B cell (primary cell): ENCODE results near the gene PLCD4. TPM values are rescaled to one million over a fixed set of nuclear protein-coding genes. Genes with fewer than 3 reads are reported as not detected.

ENCODE experiments used
- ATAC-seq: fragments of 200-7000 bp; cut with Tn5 transposase; one replicate; pipeline ENCODE4 v1.10.0; 2021; ENCODE audit warnings: low read depth, mild to moderate bottlenecking, moderate number of reproducible peaks, moderate library complexity
- CTCF ChIA-PET: fragments of 350-600 bp; sonication (Branson Sonifier 250); formaldehyde crosslinking; loops from one replicate; lab custom pipeline; 2021; ENCODE audit warnings: antibody characterized with exemption, inconsistent platforms; lab: Charles Lee
- POLR2A ChIA-PET: fragments of 350-600 bp; sonication (Branson Sonifier 250); formaldehyde crosslinking; loops from one replicate; lab custom pipeline; 2021; ENCODE audit warnings: antibody characterized with exemption; lab: Charles Lee
- DNase-seq: peaks from one replicate; pipeline ENCODE4 v3.0.0; 2013
- H2AFZ ChIP-seq: 2 replicates; pipeline ENCODE4 v1.6.1; 2012; ENCODE audit warnings: mild to moderate bottlenecking, low read depth, low read length; ENCODE audit not compliant: insufficient read depth, poor library complexity, severe bottlenecking
- H3K27ac ChIP-seq, 2 donors: 1 replicate in 1 of 2; 2 replicates in 1 of 2; pipeline ENCODE4 v1.5.1; 2012 to 2013; ENCODE audit warnings: low read length in 2 of 2, mild to moderate bottlenecking in 2 of 2, moderate library complexity in 1 of 2
- H3K27me3 ChIP-seq, 4 experiments: fragments of 200-600 bp in 1 of 4; sonication (generic) in 1 of 4; replicated peaks in 1 of 4; 1 replicate in 2 of 4; 2 replicates in 2 of 4; pipeline versions ENCODE4 v1.6.1 to v1.7.0; 2013 to 2016; ENCODE audit warnings: low read length in 3 of 4, mild to moderate bottlenecking in 2 of 4, mixed read lengths in 1 of 4, moderate library complexity in 1 of 4; ENCODE audit not compliant: insufficient read depth in 4 of 4, control insufficient read depth in 3 of 4; ENCODE audit errors: control extremely low read depth in 1 of 4
- H3K36me3 ChIP-seq, 2 experiments: replicated peaks in 1 of 2; 1 replicate in 1 of 2; 2 replicates in 1 of 2; pipeline versions ENCODE4 v1.6.1 to v1.7.1; 2013; ENCODE audit warnings: low read length in 1 of 2; ENCODE audit not compliant: insufficient read depth in 2 of 2, control insufficient read depth in 1 of 2; ENCODE audit errors: control extremely low read depth in 1 of 2, extremely low read depth in 1 of 2
- H3K4me1 ChIP-seq, 2 donors: fragments of 200-600 bp in 1 of 2; sonication (generic) in 1 of 2; 1 replicate in 1 of 2; 2 replicates in 1 of 2; pipeline versions ENCODE4 v1.5.1 to v1.6.1; 2013 to 2017; ENCODE audit warnings: low read length in 2 of 2; ENCODE audit not compliant: control insufficient read depth in 2 of 2, insufficient read depth in 2 of 2
- H3K4me2 ChIP-seq: replicated peaks from 2 replicates; pipeline ENCODE3; 2012; ENCODE audit warnings: mild to moderate bottlenecking, low read depth, low read length; ENCODE audit not compliant: poor library complexity, severe bottlenecking
- H3K4me3 ChIP-seq, 5 experiments: fragments of 200-600 bp in 1 of 5; sonication (generic) in 1 of 5; 1 replicate in 3 of 5; 2 replicates in 2 of 5; pipeline versions ENCODE4 v1.5.1 to v1.7.0; 2011 to 2016; ENCODE audit warnings: low read length in 4 of 5, mild to moderate bottlenecking in 4 of 5, low read depth in 2 of 5, control low read depth in 1 of 5, moderate library complexity in 1 of 5; ENCODE audit not compliant: insufficient read depth in 1 of 5; ENCODE audit errors: control extremely low read depth in 1 of 5, extremely low read depth in 1 of 5
- H3K79me2 ChIP-seq: fragments of 200-600 bp; sonication (generic); one replicate; pipeline ENCODE4 v1.6.0; 2016; ENCODE audit warnings: low read length; ENCODE audit not compliant: control insufficient read depth, insufficient read depth
- H3K9ac ChIP-seq: fragments of 200-600 bp; sonication (generic); 2 replicates; pipeline ENCODE4 v1.6.1; 2017; ENCODE audit warnings: mild to moderate bottlenecking, low read length, moderate library complexity
- H3K9me3 ChIP-seq, 3 donors: one replicate each; pipeline versions ENCODE4 v1.6.1 to v1.7.1; 2013; ENCODE audit warnings: low read length in 2 of 3; ENCODE audit not compliant: control insufficient read depth in 2 of 3, insufficient read depth in 1 of 3; ENCODE audit errors: control extremely low read depth in 1 of 3
- H4K20me1 ChIP-seq: 2 replicates; pipeline ENCODE4 v1.6.0; 2012; ENCODE audit warnings: mild to moderate bottlenecking, low read length; ENCODE audit not compliant: insufficient read depth, control insufficient read depth, poor library complexity, severe bottlenecking
- H3K27ac Mint-ChIP-seq: one replicate; pipeline ENCODE4 v1.8.0; 2021; ENCODE audit warnings: mixed read lengths
- H3K27me3 Mint-ChIP-seq: one replicate; pipeline ENCODE4 v1.8.0; 2021; ENCODE audit warnings: mixed read lengths
- H3K4me1 Mint-ChIP-seq: one replicate; pipeline ENCODE4 v1.8.0; 2021; ENCODE audit warnings: mixed read lengths
- H3K4me3 Mint-ChIP-seq: one replicate; pipeline ENCODE4 v1.8.0; 2021; ENCODE audit warnings: mixed read lengths
- H3K9me3 Mint-ChIP-seq: one replicate; pipeline ENCODE4 v1.8.0; 2022; ENCODE audit warnings: mixed read lengths; ENCODE audit not compliant: insufficient read depth
- EZH2 ChIP-seq: IDR thresholded peaks from 2 replicates; pipeline ENCODE4 v1.6.1; 2012; ENCODE audit warnings: borderline replicate concordance, low read depth, mild to moderate bottlenecking, moderate library complexity, low read length; ENCODE audit not compliant: insufficient read depth, poor library complexity, severe bottlenecking
- WGBS: methylation state at CpG from one replicate; pipeline ENCODE4 v1.1.5; 2013; ENCODE audit warnings: missing lambda C conversion rate; ENCODE audit not compliant: insufficient coverage; 5-methylcytosine and 5-hydroxymethylcytosine counted together
- intact Hi-C: fragments of 100-400 bp; cut with micrococcal nuclease; formaldehyde crosslinking; loops from one replicate; pipeline ENCODE4 v1.10.0; 2022
- polyA plus RNA-seq: library from polyadenylated mRNA; depleted of rRNA; stranded (reverse); fragments of >200 nt; gene quantifications from 2 replicates; pipeline ENCODE4 v1.2.3, GENCODE V29; 2012
- total RNA-seq, 2 donors: library from RNA; stranded (reverse); fragments of 120-200 nt in 1 of 2; gene quantifications; 1 replicate in 1 of 2; 2 replicates in 1 of 2; pipeline versions ENCODE4 v1.2.3 to v1.2.4, GENCODE V29; 2013 to 2022
- TF ChIP-seq, protein P1 (sequence below): fragments of 200-600 bp; IDR thresholded peaks from one replicate; pipeline ENCODE4 v1.8.0; 2022; ENCODE audit warnings: antibody characterized with exemption, mild to moderate bottlenecking

Gene PLCD4
- total and polyA plus RNA-seq, 2 donors (not counting 1 experiment from before 2014, with no cell fraction given), result 0.25 to 0.62 TPM

GRCh38 chr2:218642121-218642656 is 34.5 kb downstream of the PLCD4 start:
- no peak overlapping the region for H3K4me3 ChIP-seq
- peaks cover 15 to 79% of the 10 kb centered on the region in 2 experiments for H3K36me3 ChIP-seq
- no peak overlapping the region for H3K27ac ChIP-seq
- no peak for TF ChIP-seq EZH2
- TF ChIP-seq, protein P1, sequence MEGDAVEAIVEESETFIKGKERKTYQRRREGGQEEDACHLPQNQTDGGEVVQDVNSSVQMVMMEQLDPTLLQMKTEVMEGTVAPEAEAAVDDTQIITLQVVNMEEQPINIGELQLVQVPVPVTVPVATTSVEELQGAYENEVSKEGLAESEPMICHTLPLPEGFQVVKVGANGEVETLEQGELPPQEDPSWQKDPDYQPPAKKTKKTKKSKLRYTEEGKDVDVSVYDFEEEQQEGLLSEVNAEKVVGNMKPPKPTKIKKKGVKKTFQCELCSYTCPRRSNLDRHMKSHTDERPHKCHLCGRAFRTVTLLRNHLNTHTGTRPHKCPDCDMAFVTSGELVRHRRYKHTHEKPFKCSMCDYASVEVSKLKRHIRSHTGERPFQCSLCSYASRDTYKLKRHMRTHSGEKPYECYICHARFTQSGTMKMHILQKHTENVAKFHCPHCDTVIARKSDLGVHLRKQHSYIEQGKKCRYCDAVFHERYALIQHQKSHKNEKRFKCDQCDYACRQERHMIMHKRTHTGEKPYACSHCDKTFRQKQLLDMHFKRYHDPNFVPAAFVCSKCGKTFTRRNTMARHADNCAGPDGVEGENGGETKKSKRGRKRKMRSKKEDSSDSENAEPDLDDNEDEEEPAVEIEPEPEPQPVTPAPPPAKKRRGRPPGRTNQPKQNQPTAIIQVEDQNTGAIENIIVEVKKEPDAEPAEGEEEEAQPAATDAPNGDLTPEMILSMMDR, result no peak
- POLR2A ChIA-PET, result interaction anchor here (0.7 kb wide), 1 partner anchor 18 kb away, joined by 3 read pairs; no protein-coding TSS in a partner anchor
- H3K27ac Mint-ChIP-seq, result no peak overlapping the region
- no peaks in the 10 kb centered on the region for H3K9me3 Mint-ChIP-seq
- DNase-seq, result no peak
- no peaks in the 10 kb centered on the region for H3K9me3 ChIP-seq
- no peaks in the 10 kb centered on the region for H3K4me1 ChIP-seq
- no peak overlapping the region for H3K4me2 ChIP-seq
- peaks cover 3% of the 10 kb centered on the region for H3K4me1 Mint-ChIP-seq
- H3K27me3 Mint-ChIP-seq, result no peaks in the 10 kb centered on the region
- intact Hi-C loops, result no loop called here
- H4K20me1 ChIP-seq, result no peaks in the 10 kb centered on the region
- ATAC-seq, result no peak
- WGBS, result 99% methylated on average over 18 of the region's 18 CpGs
- H3K4me3 Mint-ChIP-seq, result no peak overlapping the region
- H3K27me3 ChIP-seq, result no peaks in the 10 kb centered on the region
- H3K9ac ChIP-seq, result no peak overlapping the region
- CTCF ChIA-PET, result no interaction called here
- H2AFZ ChIP-seq, result no peak overlapping the region
- peaks cover 11% of the 10 kb centered on the region for H3K79me2 ChIP-seq

GRCh38 chr2:218642786-218643185 is 35.1 kb downstream of the PLCD4 start:
- ChIA-PET POLR2A (interaction anchor here (0.7 kb wide), 1 partner anchor 17 kb away, joined by 3 read pairs; no protein-coding TSS in a partner anchor), CTCF (no interaction called here)
- Histone ChIP-seq H3K4me3 (no peak overlapping the region), H3K9ac (no peak overlapping the region), H3K27ac (no peak overlapping the region), H3K9me3 (no peaks in the 10 kb centered on the region), H3K4me1 (no peaks in the 10 kb centered on the region), H3K4me2 (no peak overlapping the region), H4K20me1 (peaks cover 4% of the 10 kb centered on the region), H3K79me2 (peaks cover 16% of the 10 kb centered on the region), H3K27me3 (no peaks in the 10 kb centered on the region), H2AFZ (no peak overlapping the region), H3K36me3 (peaks cover 19 to 78% of the 10 kb centered on the region in 2 experiments)
- Mint-ChIP-seq H3K4me1 (peaks cover 3% of the 10 kb centered on the region), H3K27me3 (no peaks in the 10 kb centered on the region), H3K27ac (no peak overlapping the region), H3K4me3 (no peak overlapping the region), H3K9me3 (no peaks in the 10 kb centered on the region)
- 96% methylated on average over 17 of the region's 17 CpGs for WGBS
- ATAC-seq (no peak), DNase-seq (no peak)
- TF ChIP-seq, protein P1, result no peak
- no peak for TF ChIP-seq EZH2
- intact Hi-C loops, result no loop called here
